ENCODE measurements around the gene KCNQ1. TPM values are rescaled to one million over a fixed set of nuclear protein-coding genes. Genes with fewer than 3 reads are reported as not detected.
A peak's percentile ranks its signal among the peaks of the same experiment; 100 is the strongest.

KCNQ1 gene
- total and polyA plus RNA-seq, 2 donors (not counting 1 experiment from before 2014, with no cell fraction given), result 21.5 to 28.8 TPM

- no peak overlapping the region for H3K27ac Mint-ChIP-seq
- POLR2A ChIA-PET, result no interaction called here
These were observed 437.2 kb downstream of the KCNQ1 start for GRCh38 chr11:2881981-2882375.

GRCh38 chr11:2882396-2883110 is 437.7 kb downstream of the KCNQ1 start:
- intact Hi-C loops (cut with micrococcal nuclease), result no loop called here
- ATAC-seq (ENCODE audit: low read depth) (no peak), DNase-seq (no peak)
- Histone ChIP-seq H3K36me3 (replicated peaks in 1 of 2; ENCODE audit: control extremely low read depth in 1 of 2, control insufficient read depth in 1 of 2, extremely low read depth in 1 of 2, insufficient read depth in 2 of 2, low read length in 1 of 2) (no peaks in the 10 kb centered on the region), H3K9me3 (ENCODE audit: control extremely low read depth in 1 of 3, control insufficient read depth in 2 of 3, insufficient read depth in 1 of 3, low read length in 2 of 3) (peaks cover 0 to 2% (median 0%) of the 10 kb centered on the region in 3 donors), H3K27me3 (replicated peaks in 1 of 4; ENCODE audit: control extremely low read depth in 1 of 4, control insufficient read depth in 3 of 4, insufficient read depth in 4 of 4, low read length in 3 of 4) (peaks cover 0 to 39% (median 7%) of the 10 kb centered on the region in 4 experiments), H3K79me2 (ENCODE audit: control insufficient read depth, insufficient read depth, low read length) (no peaks in the 10 kb centered on the region), H3K27ac (ENCODE audit: low read length in 2 of 2) (no peak overlapping the region), H2AFZ (ENCODE audit: insufficient read depth, low read depth, low read length, poor library complexity, severe bottlenecking) (no peak overlapping the region), H3K4me2 (replicated peaks; ENCODE audit: low read depth, low read length, poor library complexity, severe bottlenecking) (no peak overlapping the region), H3K4me1 (ENCODE audit: control insufficient read depth in 2 of 2, insufficient read depth in 2 of 2, low read length in 2 of 2) (peaks cover 9 to 15% of the 10 kb centered on the region in 2 donors), H4K20me1 (ENCODE audit: control insufficient read depth, insufficient read depth, low read length, poor library complexity, severe bottlenecking) (no peaks in the 10 kb centered on the region), H3K9ac (ENCODE audit: low read length) (no peak overlapping the region), H3K4me3 (ENCODE audit: control extremely low read depth in 1 of 5, extremely low read depth in 1 of 5, insufficient read depth in 1 of 5, low read depth in 2 of 5, low read length in 4 of 5) (no peak overlapping the region)
- TF ChIP-seq EZH2 (IDR thresholded peaks at IDR 0.05; ENCODE audit: borderline replicate concordance, insufficient read depth, low read depth, low read length, poor library complexity, severe bottlenecking), result no peak
- TF ChIP-seq, protein P1, sequence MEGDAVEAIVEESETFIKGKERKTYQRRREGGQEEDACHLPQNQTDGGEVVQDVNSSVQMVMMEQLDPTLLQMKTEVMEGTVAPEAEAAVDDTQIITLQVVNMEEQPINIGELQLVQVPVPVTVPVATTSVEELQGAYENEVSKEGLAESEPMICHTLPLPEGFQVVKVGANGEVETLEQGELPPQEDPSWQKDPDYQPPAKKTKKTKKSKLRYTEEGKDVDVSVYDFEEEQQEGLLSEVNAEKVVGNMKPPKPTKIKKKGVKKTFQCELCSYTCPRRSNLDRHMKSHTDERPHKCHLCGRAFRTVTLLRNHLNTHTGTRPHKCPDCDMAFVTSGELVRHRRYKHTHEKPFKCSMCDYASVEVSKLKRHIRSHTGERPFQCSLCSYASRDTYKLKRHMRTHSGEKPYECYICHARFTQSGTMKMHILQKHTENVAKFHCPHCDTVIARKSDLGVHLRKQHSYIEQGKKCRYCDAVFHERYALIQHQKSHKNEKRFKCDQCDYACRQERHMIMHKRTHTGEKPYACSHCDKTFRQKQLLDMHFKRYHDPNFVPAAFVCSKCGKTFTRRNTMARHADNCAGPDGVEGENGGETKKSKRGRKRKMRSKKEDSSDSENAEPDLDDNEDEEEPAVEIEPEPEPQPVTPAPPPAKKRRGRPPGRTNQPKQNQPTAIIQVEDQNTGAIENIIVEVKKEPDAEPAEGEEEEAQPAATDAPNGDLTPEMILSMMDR (IDR thresholded peaks at IDR 0.05), result no peak
- ChIA-PET POLR2A (interaction anchor here (0.6 kb wide), 1 partner anchor 1973 kb away, joined by 5 read pairs; no protein-coding TSS in a partner anchor), CTCF (interaction anchor here (1.1 to 16.1 kb wide), 3 partner anchors 9 to 462 kb away, joined by 4 to 595 read pairs (median 6); no protein-coding TSS in a partner anchor)
- Mint-ChIP-seq H3K4me3 (peak overlapping the region; percentile 74), H3K27me3 (peaks cover 29% of the 10 kb centered on the region), H3K9me3 (ENCODE audit: insufficient read depth) (no peaks in the 10 kb centered on the region), H3K27ac (peak overlapping the region; percentile 6), H3K4me1 (peaks cover 12% of the 10 kb centered on the region)
- WGBS (ENCODE audit: insufficient coverage), result 87% methylated on average over 11 of the region's 11 CpGs

More at GRCh38 chr11:2881981-2882375, 437.2 kb downstream of the KCNQ1 start:
- WGBS (ENCODE audit: insufficient coverage), result 69% methylated on average over 6 of the region's 12 CpGs
- Histone ChIP-seq H3K27me3 (replicated peaks in 1 of 4; ENCODE audit: control extremely low read depth in 1 of 4, control insufficient read depth in 3 of 4, insufficient read depth in 4 of 4, low read length in 3 of 4) (peaks cover 0 to 39% (median 7%) of the 10 kb centered on the region in 4 experiments), H3K9ac (ENCODE audit: low read length) (no peak overlapping the region), H3K36me3 (replicated peaks in 1 of 2; ENCODE audit: control extremely low read depth in 1 of 2, control insufficient read depth in 1 of 2, extremely low read depth in 1 of 2, insufficient read depth in 2 of 2, low read length in 1 of 2) (no peaks in the 10 kb centered on the region), H3K4me2 (replicated peaks; ENCODE audit: low read depth, low read length, poor library complexity, severe bottlenecking) (no peak overlapping the region), H2AFZ (ENCODE audit: insufficient read depth, low read depth, low read length, poor library complexity, severe bottlenecking) (no peak overlapping the region), H3K4me3 (ENCODE audit: control extremely low read depth in 1 of 5, extremely low read depth in 1 of 5, insufficient read depth in 1 of 5, low read depth in 2 of 5, low read length in 4 of 5) (no peak overlapping the region), H3K27ac (ENCODE audit: low read length in 2 of 2) (no peak overlapping the region), H3K4me1 (ENCODE audit: control insufficient read depth in 2 of 2, insufficient read depth in 2 of 2, low read length in 2 of 2) (peaks cover 9 to 15% of the 10 kb centered on the region in 2 donors), H3K9me3 (ENCODE audit: control extremely low read depth in 1 of 3, control insufficient read depth in 2 of 3, insufficient read depth in 1 of 3, low read length in 2 of 3) (peaks cover 0 to 6% (median 0%) of the 10 kb centered on the region in 3 donors), H4K20me1 (ENCODE audit: control insufficient read depth, insufficient read depth, low read length, poor library complexity, severe bottlenecking) (no peaks in the 10 kb centered on the region), H3K79me2 (ENCODE audit: control insufficient read depth, insufficient read depth, low read length) (no peaks in the 10 kb centered on the region)
- H3K4me1 Mint-ChIP-seq, result peaks cover 9% of the 10 kb centered on the region
- DNase-seq (no peak), ATAC-seq (ENCODE audit: low read depth) (no peak)
- H3K27me3 Mint-ChIP-seq, result peaks cover 31% of the 10 kb centered on the region
- intact Hi-C loops (cut with micrococcal nuclease), result no loop called here
- no peaks in the 10 kb centered on the region for H3K9me3 Mint-ChIP-seq (ENCODE audit: insufficient read depth)
- H3K4me3 Mint-ChIP-seq, result no peak overlapping the region
- CTCF ChIA-PET, result interaction anchor here (16.1 kb wide), 1 partner anchor 350 kb away, joined by 595 read pairs; no protein-coding TSS in a partner anchor
- no peak for TF ChIP-seq EZH2 (IDR thresholded peaks at IDR 0.05; ENCODE audit: borderline replicate concordance, insufficient read depth, low read depth, low read length, poor library complexity, severe bottlenecking)
- TF ChIP-seq, protein P1 (IDR thresholded peaks at IDR 0.05), result no peak

Data from B cell (primary cell).